HepG2 (cell line): ENCODE measurements around the gene LRP1B. TPM values are rescaled to one million over a fixed set of nuclear protein-coding genes. Genes with fewer than 3 reads are reported as not detected.

Experiments
- ATAC-seq: fragments of 200-7000 bp; cut with Tn5 transposase; 3 replicates; pipeline ENCODE4 v1.9.1; 2020; ENCODE audit warnings: mild to moderate bottlenecking, moderate library complexity
- BruUV-seq: library from RNA; stranded (reverse); fragments of 400-500 nt; replicated peaks from 2 replicates; lab custom pipeline; 2021; lab: Mats Ljungman, UMichigan
- CTCF ChIA-PET: fragments of 300-600 bp; formaldehyde crosslinking; extraction: SDS; loops from one replicate; lab custom pipeline; 2021; ENCODE audit warnings: low total read pairs, inconsistent platforms, low intra/inter-chr PET ratio; lab: Yijun Ruan, JAX
- POLR2A ChIA-PET: fragments of 350-600 bp; sonication (Branson Sonifier 250); formaldehyde crosslinking; loops from one replicate; lab custom pipeline; 2020; ENCODE audit warnings: antibody characterized with exemption, inconsistent platforms; lab: Yijun Ruan, JAX
- DNase-seq: peaks from one replicate; pipeline ENCODE4 v3.0.0-alpha.2; 2015; ENCODE audit warnings: low spot score
- FAIRE-seq: peaks from 3 replicates; lab custom pipeline; 2011; peaks lifted over from hg19 to GRCh38; lab: Jason Lieb, UNC
- H2AFZ ChIP-seq: one replicate; pipeline ENCODE4 v1.6.1; 2011; ENCODE audit warnings: low read length, inconsistent platforms
- H3K27ac ChIP-seq: fragments of 300-600 bp; 3 replicates; pipeline ENCODE4 v1.8.0; 2011; ENCODE audit warnings: mixed run types, mild to moderate bottlenecking, mixed read lengths, low read length, inconsistent platforms; ENCODE audit not compliant: insufficient read depth; ENCODE audit errors: extremely low read length
- H3K27me3 ChIP-seq, 2 experiments: fragments of 200-600 bp in 1 of 2; 2 replicates in 1 of 2; 3 replicates in 1 of 2; pipeline versions ENCODE4 v1.6.0 to v1.8.0; 2011; ENCODE audit warnings: low read length in 2 of 2, mild to moderate bottlenecking in 2 of 2, moderate library complexity in 2 of 2, inconsistent platforms in 1 of 2; ENCODE audit not compliant: insufficient read depth in 2 of 2, control insufficient read depth in 1 of 2
- H3K36me3 ChIP-seq, 2 experiments: fragments of 200-600 bp in 1 of 2; replicated peaks in 1 of 2; 2 replicates in 1 of 2; 3 replicates in 1 of 2; pipeline versions ENCODE4 v1.5.1 to v1.8.0; 2011; ENCODE audit warnings: low read length in 2 of 2, inconsistent platforms in 1 of 2; ENCODE audit not compliant: insufficient read depth in 2 of 2, control insufficient read depth in 1 of 2
- H3K4me1 ChIP-seq: 2 replicates; pipeline ENCODE4 v1.5.1; 2012; ENCODE audit warnings: low read length, inconsistent platforms; ENCODE audit not compliant: insufficient read depth
- H3K4me2 ChIP-seq: 2 replicates; pipeline ENCODE4 v1.6.0; 2011; ENCODE audit warnings: low read depth, low read length, inconsistent platforms
- H3K4me3 ChIP-seq, 3 experiments: fragments of 200-600 bp in 1 of 3; sonication (generic), shearing (Covaris generic) in 1 of 3; replicated peaks in 1 of 3; 2 replicates each; pipeline ENCODE4 v1.5.1; 2011 to 2016; ENCODE audit warnings: low read length in 3 of 3, inconsistent platforms in 2 of 3, low read depth in 2 of 3, mild to moderate bottlenecking in 2 of 3, control low read depth in 1 of 3, mixed read lengths in 1 of 3; ENCODE audit not compliant: insufficient read depth in 1 of 3
- H3K79me2 ChIP-seq: one replicate; pipeline ENCODE4 v1.6.1; 2011; ENCODE audit warnings: low read length, inconsistent platforms; ENCODE audit not compliant: insufficient read depth
- H3K9ac ChIP-seq: 2 replicates; pipeline ENCODE4 v1.6.0; 2011; ENCODE audit warnings: mild to moderate bottlenecking, low read depth, low read length, inconsistent platforms; ENCODE audit not compliant: insufficient read depth
- H3K9me3 ChIP-seq: 2 replicates; pipeline ENCODE4 v1.5.1; 2012; ENCODE audit warnings: mild to moderate bottlenecking, low read length
- H4K20me1 ChIP-seq: 2 replicates; pipeline ENCODE4 v1.6.0; 2011; ENCODE audit warnings: inconsistent platforms, mild to moderate bottlenecking, low read length, moderate library complexity; ENCODE audit not compliant: insufficient read depth
- ASH2L ChIP-seq: fragments of 300-600, 200-600 bp; sonication (generic); IDR thresholded peaks from 2 replicates; pipeline ENCODE4 v1.7.0; 2017; ENCODE audit warnings: low read depth, mild to moderate bottlenecking, moderate library complexity, mixed read lengths, low read length; ENCODE audit not compliant: insufficient read length
- CCDC6 ChIP-seq: sonication (generic); formaldehyde crosslinking; IDR thresholded peaks from 2 replicates; pipeline ENCODE4 v1.8.1; 2022; ENCODE audit warnings: mild to moderate bottlenecking, missing genetic modification reagents, moderate library complexity
- GMEB2 ChIP-seq: IDR thresholded peaks from 2 replicates; pipeline ENCODE4 v1.6.1; 2016; ENCODE audit warnings: missing biosample characterization, missing genetic modification reagents, low read depth
- JARID2 ChIP-seq: sonication (generic); formaldehyde crosslinking; IDR thresholded peaks from 2 replicates; pipeline ENCODE4 v1.8.1; 2023; ENCODE audit warnings: missing genetic modification reagents, inconsistent platforms; ENCODE audit not compliant: insufficient replicate concordance
- MEIS1 ChIP-seq: sonication (generic); formaldehyde crosslinking; IDR thresholded peaks from 2 replicates; pipeline ENCODE4 v1.9.0; 2021; ENCODE audit warnings: mild to moderate bottlenecking, missing genetic modification reagents, moderate library complexity, borderline replicate concordance
- MIXL1 ChIP-seq: IDR thresholded peaks from 2 replicates; pipeline ENCODE4 v1.6.1; 2016
- NFIC ChIP-seq: IDR thresholded peaks from 2 replicates; pipeline ENCODE4 v1.6.1; 2012; ENCODE audit warnings: mild to moderate bottlenecking, low read length, inconsistent platforms
- NPAS2 ChIP-seq: sonication (generic); formaldehyde crosslinking; IDR thresholded peaks from 2 replicates; pipeline ENCODE4 v1.8.0; 2022; ENCODE audit warnings: mild to moderate bottlenecking, missing genetic modification reagents, borderline replicate concordance
- POGK ChIP-seq: sonication (generic); formaldehyde crosslinking; conservative IDR thresholded peaks from 2 replicates; pipeline ENCODE4 v1.8.0; 2022; ENCODE audit warnings: mild to moderate bottlenecking, moderate library complexity, missing genetic modification reagents
- TOPORS ChIP-seq: sonication (generic); formaldehyde crosslinking; IDR thresholded peaks from 2 replicates; pipeline ENCODE4 v1.8.0; 2023; ENCODE audit warnings: mild to moderate bottlenecking, missing genetic modification reagents
- ZFP36 ChIP-seq: fragments of 150-350 bp; IDR thresholded peaks from 2 replicates; pipeline ENCODE4 v1.6.1; 2018; ENCODE audit warnings: borderline replicate concordance, low read length, low read depth; ENCODE audit not compliant: partially characterized antibody
- ZKSCAN5 ChIP-seq: sonication (generic); formaldehyde crosslinking; IDR thresholded peaks from 2 replicates; pipeline ENCODE4 v1.5.1; 2020; ENCODE audit warnings: mild to moderate bottlenecking, missing genetic modification reagents
- ZNF382 ChIP-seq: sonication (generic); formaldehyde crosslinking; IDR thresholded peaks from 2 replicates; pipeline ENCODE4 v1.5.0; 2020; ENCODE audit warnings: missing genetic modification reagents, mild to moderate bottlenecking, borderline replicate concordance
- ZNF547 ChIP-seq: sonication (generic); formaldehyde crosslinking; IDR thresholded peaks from 2 replicates; pipeline ENCODE4 v1.5.1; 2020; ENCODE audit warnings: mild to moderate bottlenecking, missing genetic modification reagents
- ZUFSP ChIP-seq: sonication (generic); formaldehyde crosslinking; IDR thresholded peaks from 2 replicates; pipeline ENCODE4 v1.9.0; 2021; ENCODE audit warnings: missing genetic modification reagents, mild to moderate bottlenecking, borderline replicate concordance
- WGBS: methylation state at CpG from one replicate; pipeline ENCODE4 v1.1.6; 2017; ENCODE audit warnings: low lambda C conversion rate; 5-methylcytosine and 5-hydroxymethylcytosine counted together
- in situ Hi-C: cut with HindIII; loops from 2 replicates; pipeline ENCODE4 v1.10.0; 2017; ENCODE audit warnings: low pct_unique_long_range_greater_than_20kb; ENCODE audit not compliant: extremely low pct_ligation_motif_present
- intact Hi-C: fragments of 100-400 bp; cut with micrococcal nuclease; formaldehyde crosslinking; loops from one replicate; pipeline ENCODE4 v1.10.0; 2022; ENCODE audit not compliant: unreplicated experiment
- polyA plus RNA-seq, 8 experiments: library from polyadenylated mRNA; depleted of rRNA in 3 of 8; stranded (reverse) in 7 of 8; unstranded in 1 of 8; fragments of >200 nt; fragmentation: Illumina TruSeq in 4 of 8; extraction: Trizol in 4 of 8; gene quantifications; 2 replicates each; pipeline versions ENCODE4 v1.2.1 to v1.2.3, GENCODE V29; 2011 to 2016; ENCODE audit warnings: low read depth in 4 of 8, missing spikeins in 1 of 8, mixed read lengths in 1 of 8; ENCODE audit not compliant: insufficient read depth in 1 of 8
- total RNA-seq, 5 experiments: library from RNA; depleted of rRNA; stranded (reverse); fragments of >200 nt; fragmentation: Illumina TruSeq; extraction: Trizol; gene quantifications; 2 replicates each; pipeline ENCODE4 v1.2.3, GENCODE V29; 2016; ENCODE audit warnings: low read depth in 1 of 5

LRP1B gene
- total and polyA plus RNA-seq, 2 of the 13 experiments (the other 11 are each of a cell fraction or from before 2014, with no cell fraction given), result 0.04 TPM; not detected in 1

- no peak for TF ChIP-seq TOPORS (CRISPR knock-in tag)
- no peak for TF ChIP-seq NPAS2 (CRISPR knock-in tag)
- no peak for TF ChIP-seq GMEB2
- TF ChIP-seq ASH2L, result no peak
- TF ChIP-seq ZKSCAN5 (CRISPR knock-in tag), result no peak
Measured at GRCh38 chr2:141957321-141957720, 173.5 kb downstream of the LRP1B start (continued).

GRCh38 chr2:141947396-141948114 lies 183.3 kb downstream of the LRP1B start:
- intact Hi-C loops (no loop called here), in situ Hi-C loops (no loop called here)
- no TSS peak for BruUV-seq
- FAIRE-seq (no peak), DNase-seq (no peak), ATAC-seq (no peak)
- 18% methylated on average over 6 of the region's 6 CpGs for WGBS
- Histone ChIP-seq H3K4me1 (no peaks in the 10 kb centered on the region), H3K9ac (no peak overlapping the region), H3K4me3 (no peak overlapping the region), H4K20me1 (no peaks in the 10 kb centered on the region), H3K4me2 (no peak overlapping the region), H3K27me3 (no peaks in the 10 kb centered on the region), H2AFZ (no peak overlapping the region), H3K27ac (no peak overlapping the region), H3K79me2 (no peaks in the 10 kb centered on the region), H3K36me3 (no peaks in the 10 kb centered on the region), H3K9me3 (no peaks in the 10 kb centered on the region)
- CTCF ChIA-PET, result no interaction called here
- POLR2A ChIA-PET, result no interaction called here
- no peak for TF ChIP-seq CCDC6 (CRISPR knock-in tag)
- TF ChIP-seq NFIC, result no peak
- TF ChIP-seq MEIS1 (CRISPR knock-in tag), result no peak
- TF ChIP-seq POGK, result no peak
- no peak for TF ChIP-seq ZUFSP
- TF ChIP-seq ZNF382 (CRISPR knock-in tag), result no peak
- no peak for TF ChIP-seq ZNF547 (CRISPR knock-in tag)
- no peak for TF ChIP-seq ZFP36
- no peak for TF ChIP-seq MIXL1 (CRISPR knock-in tag)
- no peak for TF ChIP-seq JARID2 (CRISPR knock-in tag)
